NT2/D1 (cell line): ENCODE measurements around the gene ADCY7.

Experiments used
- SUZ12 ChIP-seq: IDR thresholded peaks from 2 replicates; pipeline ENCODE4 v1.6.1; 2011; ENCODE audit not compliant: insufficient read length, insufficient read depth; ENCODE audit errors: extremely low read depth
- YY1 ChIP-seq: IDR thresholded peaks from 2 replicates; pipeline ENCODE4 v1.6.1; 2011; ENCODE audit not compliant: insufficient read length, insufficient read depth
- ZNF274 ChIP-seq: IDR thresholded peaks from 2 replicates; pipeline ENCODE4 v1.6.1; 2011; ENCODE audit warnings: mild to moderate bottlenecking, low read depth, low read length

DNA sequence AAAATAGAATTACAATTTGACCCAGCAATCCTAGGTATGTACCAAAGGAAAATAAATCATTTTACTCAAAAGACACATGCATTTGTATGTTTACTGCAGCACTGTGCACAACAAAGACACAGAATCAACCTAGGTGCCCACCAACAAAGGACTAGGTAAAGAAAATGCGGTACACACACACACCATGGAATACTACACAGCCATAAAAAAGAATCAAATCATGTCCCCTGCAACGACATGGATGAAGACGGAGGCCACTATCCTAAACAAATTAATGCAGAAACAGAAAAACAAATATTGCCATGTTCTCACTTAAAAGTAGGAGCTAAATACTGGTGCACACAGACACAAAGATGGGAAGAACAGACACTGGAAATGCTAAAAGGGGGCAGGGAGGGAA lies 66.2 kb downstream of the ADCY7 start:
- TF ChIP-seq ZNF274 (no peak), YY1 (no peak), SUZ12 (no peak)
